GM21447 (cell line): ENCODE results near the gene FAXC.
"Not testable (repeated sequence)": the region's sequence is repeated elsewhere in the genome, so short reads cannot be mapped to it uniquely, and the experiment has no call there.

Experiments
- ATAC-seq: cut with Tn5 transposase; IDR thresholded peaks from one replicate; pipeline ENCODE4 v1.9.1; 2021; ENCODE audit not compliant: unreplicated experiment

Gene FAXC

DNA sequence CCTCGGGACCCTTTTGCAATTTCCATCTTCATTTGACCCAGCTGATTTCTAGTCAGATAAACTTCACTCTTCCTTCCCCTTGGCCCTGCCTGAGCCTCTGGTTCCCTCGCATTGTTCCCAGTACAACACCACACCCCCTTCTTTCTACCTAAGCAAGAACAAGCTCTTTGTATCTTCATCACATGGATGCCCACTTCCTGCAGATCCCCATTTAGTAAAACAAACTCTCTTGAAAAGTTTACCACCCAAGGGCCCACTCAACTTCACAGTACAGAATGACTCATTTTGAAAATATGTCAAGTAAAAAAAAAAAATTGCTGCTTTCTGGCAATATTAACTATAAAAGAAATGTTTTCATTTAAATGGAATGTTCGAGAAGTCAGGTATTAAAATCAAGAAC lies 5.2 kb downstream of the FAXC start:
- ATAC-seq = no peak

DNA sequence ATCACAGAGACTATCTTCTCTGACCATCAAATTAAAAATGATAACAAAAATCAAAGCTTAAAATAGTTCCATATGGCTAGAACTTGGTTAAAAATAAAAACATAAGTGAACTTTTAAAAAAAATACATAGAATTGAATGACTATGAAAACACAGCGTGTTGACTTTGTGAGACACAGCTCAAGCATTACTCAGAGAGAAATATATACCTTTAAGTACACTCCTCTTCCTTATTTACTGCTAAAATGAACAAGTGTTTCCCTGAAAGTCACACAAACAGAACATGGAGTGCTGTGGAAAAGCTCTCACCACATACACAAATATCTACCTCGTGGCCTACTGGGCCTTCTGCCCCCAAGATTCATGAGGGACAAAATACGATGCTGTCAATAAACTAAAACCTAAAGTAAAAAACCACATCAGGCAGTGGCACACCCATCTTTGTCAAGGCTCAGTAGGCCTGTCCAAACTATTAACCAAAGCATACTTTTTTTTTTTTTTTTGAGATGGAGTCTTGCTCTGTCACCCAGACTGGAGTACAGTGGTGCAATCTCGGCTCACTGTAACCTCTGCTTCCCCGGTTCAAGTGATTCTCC lies 7.5 kb downstream of the FAXC start:
- ATAC-seq = no peak

GRCh38 chr6:99338188-99338587 lies 11.3 kb downstream of the FAXC start:
- ATAC-seq = no peak

- not testable (repeated sequence) for ATAC-seq
These were observed 14.2 kb downstream of the FAXC start for GRCh38 chr6:99335298-99335697.

- peak; percentile 29 for ATAC-seq
These were observed 14.8 kb downstream of the FAXC start for GRCh38 chr6:99334526-99335127.

DNA sequence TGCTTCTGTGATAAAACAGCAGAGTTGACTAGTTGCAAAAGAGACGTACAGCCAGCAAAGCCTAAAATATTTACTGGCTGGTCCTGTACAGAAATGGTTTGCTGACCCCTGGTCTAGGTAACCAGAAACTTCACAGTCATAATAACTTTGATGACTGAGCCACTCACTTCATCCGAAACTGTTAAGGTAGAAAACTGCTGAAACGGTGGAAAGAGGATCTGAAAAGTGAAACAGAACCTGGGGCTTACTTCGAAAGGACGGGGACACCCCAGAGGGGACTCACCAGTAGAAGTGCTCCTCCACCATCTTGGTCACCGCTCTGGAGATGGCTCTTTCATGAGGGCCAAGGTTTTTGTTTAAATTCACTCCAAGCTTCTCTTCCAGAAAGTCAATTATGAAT lies 16.4 kb downstream of the FAXC start:
- ATAC-seq = peak; percentile 90

DNA sequence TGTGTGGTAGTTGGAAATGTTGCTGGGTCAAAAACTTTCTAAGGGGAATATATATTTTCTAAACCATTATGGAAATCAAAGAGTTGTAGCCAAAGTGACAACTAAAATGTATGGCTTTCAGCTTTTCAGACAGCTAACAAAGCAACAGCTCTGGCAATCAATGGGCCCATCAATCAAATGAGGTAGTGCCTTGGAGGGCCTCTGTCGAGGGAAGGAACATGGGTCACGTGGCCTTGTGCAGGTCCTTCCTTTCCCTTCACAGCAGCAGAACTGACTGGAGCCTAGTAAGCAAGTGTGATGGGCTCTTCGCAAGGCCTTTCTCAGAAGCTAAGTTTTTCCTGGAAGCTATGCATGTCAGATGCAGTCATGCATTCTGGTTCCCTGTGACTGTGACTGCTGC lies 17.9 kb downstream of the FAXC start:
- ATAC-seq = no peak

- ATAC-seq = peak; percentile 76
These were observed 19.3 kb downstream of the FAXC start for GRCh38 chr6:99330159-99330558.

DNA sequence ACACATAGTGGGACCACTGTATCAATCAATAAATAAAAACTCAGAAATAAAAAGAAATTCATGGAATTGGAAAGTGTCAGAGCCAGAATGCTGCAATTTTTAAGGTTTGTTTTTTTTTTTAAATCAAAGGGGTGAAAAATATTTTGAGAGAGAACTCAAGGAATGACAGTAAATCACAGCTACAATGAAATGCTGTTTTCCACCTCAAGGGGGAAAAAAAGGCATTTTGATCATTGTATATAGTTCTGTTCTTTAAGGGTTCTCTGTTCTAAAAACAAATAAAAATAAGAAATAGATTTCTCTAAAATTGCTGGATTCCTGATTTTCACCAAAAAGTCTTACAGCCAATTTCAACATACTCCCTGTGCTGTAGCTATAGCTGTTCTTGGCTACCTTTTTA lies 24.5 kb downstream of the FAXC start:
- no peak for ATAC-seq

GRCh38 chr6:99318566-99318965 lies 30.9 kb downstream of the FAXC start:
- ATAC-seq = no peak

DNA sequence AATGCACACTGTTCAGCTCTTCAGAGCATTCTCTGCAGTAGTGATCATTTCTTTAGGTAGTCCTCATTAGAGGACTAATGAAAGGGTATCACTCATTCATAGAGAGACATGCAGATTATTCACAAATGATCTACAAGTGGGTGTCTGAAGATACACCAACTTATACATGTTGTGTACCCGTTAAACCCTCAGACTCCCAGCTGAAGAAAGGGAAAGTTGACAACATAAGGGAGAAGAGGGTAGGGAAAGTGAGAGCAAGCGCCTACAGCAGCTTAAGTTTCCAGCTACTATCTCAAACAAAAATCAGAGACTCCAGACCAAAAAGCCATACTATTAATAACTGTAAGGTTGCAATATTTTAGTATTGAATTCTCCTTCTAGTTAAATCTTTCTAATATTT lies 37.1 kb downstream of the FAXC start:
- no peak for ATAC-seq

DNA sequence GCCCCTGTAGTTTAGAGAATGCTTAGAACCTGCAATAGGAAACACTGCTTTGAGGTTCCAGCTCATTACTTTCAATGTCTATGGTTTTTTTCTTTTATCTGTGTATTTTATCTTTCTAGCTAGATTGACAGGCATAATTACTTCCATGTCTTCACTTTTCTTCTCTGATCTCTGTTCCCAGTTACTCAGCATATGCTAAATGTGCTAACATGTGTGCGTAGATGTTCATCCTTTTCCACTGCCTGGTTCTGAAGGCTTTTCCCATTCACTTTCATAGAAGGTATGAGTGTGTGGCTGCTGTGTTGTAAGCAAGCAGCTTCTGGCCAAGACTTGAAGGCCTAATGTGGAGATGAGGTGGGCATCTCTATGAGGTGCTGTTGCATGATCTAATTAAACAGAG lies 38.9 kb downstream of the FAXC start:
- no peak for ATAC-seq

GRCh38 chr6:99309557-99309956 lies 39.9 kb downstream of the FAXC start:
- ATAC-seq = no peak

DNA sequence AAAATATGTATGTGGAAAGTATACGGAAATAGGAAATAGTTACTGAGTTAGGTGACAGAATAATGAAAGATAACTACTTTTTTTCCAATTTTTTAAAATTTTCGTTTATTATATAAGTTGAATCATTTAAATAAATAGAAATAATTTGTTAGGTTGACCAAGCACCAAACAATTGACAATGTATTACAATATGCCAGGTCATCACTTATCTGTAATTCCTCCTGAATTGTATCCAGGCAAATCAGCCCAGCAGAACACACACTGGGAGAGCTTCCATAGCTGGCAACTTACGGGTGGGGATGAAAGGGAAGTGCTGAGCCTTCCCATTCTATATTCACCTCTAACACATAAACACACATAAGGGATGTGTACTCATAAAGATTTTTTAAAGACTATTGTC lies 40.7 kb downstream of the FAXC start:
- no peak for ATAC-seq

DNA sequence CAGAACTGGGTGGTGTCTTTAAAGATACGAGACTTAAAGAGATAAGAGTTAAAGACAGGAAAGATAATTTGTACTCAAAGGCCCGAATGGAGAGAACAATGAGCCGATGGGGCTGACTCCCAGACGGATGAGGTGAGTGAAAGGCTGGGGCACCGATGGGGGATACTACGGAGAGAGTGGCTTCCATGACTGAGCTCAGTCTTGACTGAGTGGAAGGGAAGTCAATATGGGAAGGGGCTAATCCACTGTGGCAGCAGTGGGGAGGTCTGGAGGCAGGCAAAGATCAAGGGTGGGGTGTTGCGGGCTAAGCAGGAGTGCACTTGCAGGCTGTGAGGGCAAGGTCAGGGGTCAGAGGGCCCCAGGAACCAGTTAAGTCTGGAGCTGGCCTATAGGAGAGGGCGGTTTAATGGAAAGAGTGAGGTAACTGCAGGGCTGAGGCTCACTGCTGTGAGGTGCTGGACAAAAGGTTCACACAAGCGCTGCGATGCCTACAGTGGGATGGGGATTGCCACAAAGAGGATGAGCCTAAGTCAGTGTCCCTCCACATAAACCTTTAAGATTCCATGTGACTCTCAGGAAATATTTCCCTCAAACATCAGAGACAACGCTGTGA lies 42.1 kb downstream of the FAXC start:
- ATAC-seq = no peak

GRCh38 chr6:99306341-99306740 lies 43.1 kb downstream of the FAXC start:
- no peak for ATAC-seq

- no peak for ATAC-seq
These were observed 44.4 kb downstream of the FAXC start for GRCh38 chr6:99305021-99305554.

- ATAC-seq = no peak
These were observed 52.1 kb downstream of the FAXC start for GRCh38 chr6:99297415-99297814.

DNA sequence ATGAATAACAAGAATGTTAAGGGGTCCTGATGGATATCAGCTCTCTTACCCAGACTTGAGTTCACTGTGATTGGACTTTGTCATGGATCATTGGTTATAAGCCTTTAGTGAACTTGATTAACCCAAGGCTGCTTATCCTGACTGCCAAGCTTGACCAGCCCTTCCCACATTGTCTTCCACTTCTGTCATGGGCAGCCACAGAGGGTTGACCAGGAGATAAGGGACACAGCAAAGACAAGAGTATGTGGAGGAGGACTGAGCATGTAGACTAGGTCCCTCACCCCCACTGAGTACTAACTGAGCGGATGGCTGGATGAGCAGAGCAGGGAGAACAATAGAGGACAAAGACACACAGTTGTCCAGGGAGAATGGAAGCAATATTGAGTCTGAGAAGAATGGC lies 52.5 kb downstream of the FAXC start:
- ATAC-seq = no peak

DNA sequence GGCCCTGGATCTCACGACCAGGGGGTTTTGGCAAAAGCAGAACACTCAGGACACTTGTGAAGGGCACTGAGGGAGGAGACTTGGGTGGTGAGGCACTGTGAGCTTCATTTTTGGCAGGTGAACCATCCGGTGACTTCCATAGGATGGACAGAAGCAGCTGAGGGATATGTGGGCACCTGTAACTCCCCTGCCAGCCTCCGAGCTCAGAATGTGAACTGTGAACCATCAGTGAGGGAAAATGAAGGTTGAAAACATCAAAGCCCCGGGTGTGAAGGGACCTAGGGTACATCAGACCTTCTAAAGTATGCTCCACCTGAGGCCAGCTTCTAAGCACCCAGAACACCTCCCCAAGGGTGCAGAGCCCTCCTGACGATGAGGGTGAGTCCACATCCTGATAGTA lies 53.2 kb downstream of the FAXC start:
- no peak for ATAC-seq

GRCh38 chr6:99295276-99295675 lies 54.2 kb downstream of the FAXC start:
- ATAC-seq = no peak

DNA sequence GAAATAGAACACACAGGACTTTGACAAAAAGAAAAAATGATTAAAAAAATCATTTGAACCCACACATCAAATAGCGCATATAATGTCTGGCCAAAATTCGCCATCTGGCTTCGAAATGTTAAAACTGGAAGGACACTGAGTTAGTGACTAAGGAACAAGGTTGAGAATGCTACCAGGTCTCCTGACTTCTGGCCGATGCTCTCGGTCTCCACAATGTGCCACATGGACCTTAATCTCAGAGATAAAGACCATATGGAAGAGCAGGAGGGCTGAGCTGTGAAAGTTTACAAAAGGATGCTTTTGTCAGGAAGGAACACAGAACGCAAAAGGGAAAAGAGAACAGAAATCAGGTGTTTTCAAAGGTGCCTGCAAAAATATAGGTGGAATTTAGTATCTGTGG lies 54.7 kb downstream of the FAXC start:
- ATAC-seq = no peak

GRCh38 chr6:99289701-99290100 lies 59.8 kb downstream of the FAXC start:
- ATAC-seq = no peak
